Smooth muscle cell (in vitro differentiated cells): ENCODE data around the gene NFATC1. TPM values are rescaled to one million over a fixed set of nuclear protein-coding genes. Genes with fewer than 3 reads are reported as not detected.

Source experiments
- DNase-seq: peaks from one replicate; lab custom pipeline; 2025; ENCODE audit not compliant: unreplicated experiment; lab: John Stamatoyannopoulos, UW
- H2AFZ ChIP-seq: fragments of 200-600 bp; sonication (generic); 2 replicates; pipeline ENCODE4 v1.6.0; 2016; ENCODE audit warnings: antibody characterized with exemption, low read depth, mild to moderate bottlenecking
- H3F3A ChIP-seq: fragments of 200-600 bp; sonication (generic); 2 replicates; pipeline ENCODE4 v1.6.0; 2017; ENCODE audit warnings: antibody characterized with exemption, low read depth
- H3K27ac ChIP-seq: fragments of 200-600 bp; sonication (generic); 2 replicates; pipeline ENCODE4 v1.5.1; 2016; ENCODE audit warnings: low read depth, mild to moderate bottlenecking
- H3K27me3 ChIP-seq: fragments of 200-600 bp; sonication (generic); 2 replicates; pipeline ENCODE4 v1.6.1; 2016; ENCODE audit warnings: low read depth, mild to moderate bottlenecking
- H3K36me3 ChIP-seq: fragments of 200-600 bp; sonication (generic); 2 replicates; pipeline ENCODE4 v1.5.1; 2016; ENCODE audit warnings: low read depth
- H3K4me1 ChIP-seq: fragments of 200-600 bp; sonication (generic); 2 replicates; pipeline ENCODE4 v1.5.1; 2016; ENCODE audit warnings: low read depth
- H3K4me2 ChIP-seq: fragments of 200-600 bp; sonication (generic); 2 replicates; pipeline ENCODE4 v1.6.0; 2016; ENCODE audit warnings: mild to moderate bottlenecking
- H3K4me3 ChIP-seq: fragments of 200-600 bp; sonication (generic); 2 replicates; pipeline ENCODE4 v1.5.1; 2016; ENCODE audit warnings: mild to moderate bottlenecking
- H3K79me2 ChIP-seq: fragments of 200-600 bp; sonication (generic); 2 replicates; pipeline ENCODE4 v1.6.0; 2016; ENCODE audit warnings: low read depth, mild to moderate bottlenecking
- H3K9ac ChIP-seq: fragments of 200-600 bp; sonication (generic); 2 replicates; pipeline ENCODE4 v1.6.0; 2016; ENCODE audit warnings: low read depth
- H3K9me3 ChIP-seq: fragments of 200-600 bp; sonication (generic); replicated peaks from 2 replicates; pipeline ENCODE4 v1.5.1; 2016; ENCODE audit warnings: low read depth
- H4K20me1 ChIP-seq: fragments of 200-600 bp; sonication (generic); 2 replicates; pipeline ENCODE4 v1.6.0; 2016; ENCODE audit warnings: low read depth
- CTCF ChIP-seq: fragments of 200-600 bp; sonication (generic); IDR thresholded peaks from 2 replicates; pipeline ENCODE4 v1.5.1; 2017; ENCODE audit warnings: borderline replicate concordance, mild to moderate bottlenecking, antibody characterized with exemption; ENCODE audit not compliant: insufficient read depth, poor library complexity, severe bottlenecking
- WGBS: methylation state at CpG from one replicate; pipeline ENCODE4 v1.1.7; 2016; ENCODE audit warnings: low lambda C conversion rate; 5-methylcytosine and 5-hydroxymethylcytosine counted together
- polyA plus RNA-seq: library from polyadenylated mRNA; unstranded; fragments of >200 nt; fragmentation: Nextera tagmentation; extraction: Ambion mirVana; gene quantifications from 2 replicates; pipeline ENCODE4 v1.2.1, GENCODE V29; 2016
- total RNA-seq: library from RNA; depleted of rRNA; stranded (reverse); fragments of >200 nt; gene quantifications from 2 replicates; pipeline ENCODE4 v1.2.3, GENCODE V29; 2014

Gene NFATC1
- total and polyA plus RNA-seq, 2 experiments from 2014 or later, result 13.1 to 19.2 TPM

DNA sequence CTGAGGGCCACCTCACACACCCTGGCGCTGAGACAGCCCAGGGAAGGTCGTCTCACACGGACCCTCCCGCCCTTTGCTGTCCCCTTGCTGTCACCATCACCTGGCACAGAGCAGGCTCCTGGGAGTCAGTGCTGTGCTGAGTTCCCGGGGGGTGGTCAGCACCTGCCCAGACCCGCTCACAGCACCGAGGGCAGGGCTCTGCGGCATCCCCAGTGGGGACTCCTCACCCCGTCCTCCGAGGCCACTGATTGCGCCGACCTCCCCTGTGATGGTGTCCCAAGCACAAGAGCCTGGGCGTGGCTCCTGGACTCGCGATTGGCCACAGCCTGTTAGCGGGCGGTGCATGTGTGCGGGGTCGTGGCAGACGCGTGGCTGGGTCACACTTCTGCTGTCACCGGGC lies 65.9 kb downstream of the NFATC1 start:
- H3K79me2 ChIP-seq, result no peaks in the 10 kb centered on the region
- TF ChIP-seq CTCF, result no peak
- H3F3A ChIP-seq, result peaks cover 5% of the 10 kb centered on the region
- no peaks in the 10 kb centered on the region for H3K36me3 ChIP-seq
- H2AFZ ChIP-seq, result no peak overlapping the region
- WGBS, result 94% methylated on average over 22 of the region's 22 CpGs
- peaks cover 6% of the 10 kb centered on the region for H3K4me1 ChIP-seq
- DNase-seq, result no peak
- H3K27me3 ChIP-seq, result no peaks in the 10 kb centered on the region
- no peak overlapping the region for H3K4me2 ChIP-seq
- H3K9ac ChIP-seq, result no peak overlapping the region
- H4K20me1 ChIP-seq, result no peaks in the 10 kb centered on the region
- H3K27ac ChIP-seq, result no peak overlapping the region
- H3K9me3 ChIP-seq, result no peaks in the 10 kb centered on the region
- no peak overlapping the region for H3K4me3 ChIP-seq

GRCh38 chr18:79463424-79463960 lies 67.8 kb downstream of the NFATC1 start:
- TF ChIP-seq CTCF, result no peak
- Histone ChIP-seq H3K79me2 (no peaks in the 10 kb centered on the region), H3F3A (peaks cover 5% of the 10 kb centered on the region), H3K9ac (no peak overlapping the region), H3K4me2 (no peak overlapping the region), H3K4me3 (no peak overlapping the region), H3K9me3 (no peaks in the 10 kb centered on the region), H3K4me1 (peaks cover 6% of the 10 kb centered on the region), H3K27me3 (no peaks in the 10 kb centered on the region), H2AFZ (no peak overlapping the region), H3K36me3 (no peaks in the 10 kb centered on the region), H4K20me1 (no peaks in the 10 kb centered on the region), H3K27ac (no peak overlapping the region)
- WGBS, result 96% methylated on average over 24 of the region's 25 CpGs
- no peak for DNase-seq

DNA sequence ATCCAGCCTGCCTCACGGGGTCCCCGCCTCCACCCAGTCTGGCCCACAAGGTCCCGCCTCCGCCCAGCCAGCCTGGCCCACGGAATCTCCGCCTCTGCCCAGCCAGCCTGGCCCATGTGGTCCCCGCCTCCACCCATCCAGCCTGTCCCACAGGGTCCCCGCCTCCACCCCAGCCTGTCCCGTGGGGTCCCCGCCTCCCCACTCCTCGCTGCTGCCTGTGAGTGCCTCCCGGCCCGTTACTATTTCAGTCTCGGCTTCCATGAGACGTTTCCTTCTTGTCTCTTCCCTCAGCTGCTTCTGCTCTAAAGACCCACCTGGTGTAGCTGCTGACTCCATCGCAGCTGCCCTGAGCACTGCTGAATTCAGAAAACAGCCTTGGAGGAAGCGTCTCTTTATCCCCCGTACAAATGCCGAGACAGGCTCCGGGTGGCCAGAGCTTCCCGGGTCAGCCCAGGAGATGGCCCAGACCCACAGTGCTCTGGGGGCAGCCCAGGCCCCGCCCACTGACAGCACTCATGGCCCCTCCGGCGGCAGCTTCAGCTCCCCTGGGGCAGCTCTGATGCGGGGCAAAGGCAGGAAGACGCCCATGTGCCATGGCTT lies 69.8 kb downstream of the NFATC1 start:
- Histone ChIP-seq H3K9me3 (no peaks in the 10 kb centered on the region), H3F3A (no peaks in the 10 kb centered on the region), H3K4me1 (peaks cover 6% of the 10 kb centered on the region), H3K36me3 (no peaks in the 10 kb centered on the region), H3K79me2 (no peaks in the 10 kb centered on the region), H3K27ac (no peak overlapping the region), H3K4me3 (no peak overlapping the region), H3K4me2 (no peak overlapping the region), H3K27me3 (no peaks in the 10 kb centered on the region), H4K20me1 (no peaks in the 10 kb centered on the region), H3K9ac (no peak overlapping the region), H2AFZ (no peak overlapping the region)
- DNase-seq, result no peak
- WGBS, result 69% methylated on average over 15 of the region's 26 CpGs
- no peak for TF ChIP-seq CTCF

DNA sequence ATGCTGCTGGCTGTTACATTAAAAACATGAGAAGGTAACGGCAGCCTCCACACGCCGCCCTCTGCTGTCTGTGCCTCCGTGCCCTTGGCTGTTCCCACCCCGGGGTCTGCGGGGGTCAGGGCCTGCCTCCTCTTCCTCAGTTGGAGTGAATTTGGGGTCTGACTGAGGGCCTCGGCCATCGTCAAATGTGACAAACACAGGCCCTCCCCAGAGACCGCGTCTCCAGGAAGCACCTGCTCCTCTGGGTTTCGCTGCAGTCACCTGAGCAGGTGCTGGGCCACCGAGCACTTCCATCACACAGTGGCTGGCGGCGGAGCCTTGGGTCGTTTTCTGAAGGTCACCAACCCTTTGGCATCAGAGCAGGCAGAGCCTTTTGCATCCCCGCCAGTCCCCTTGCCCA lies 70.9 kb downstream of the NFATC1 start:
- no peak for DNase-seq
- no peaks in the 10 kb centered on the region for H3K79me2 ChIP-seq
- peaks cover 6% of the 10 kb centered on the region for H3K4me1 ChIP-seq
- no peak for TF ChIP-seq CTCF
- no peaks in the 10 kb centered on the region for H3F3A ChIP-seq
- H3K9me3 ChIP-seq, result no peaks in the 10 kb centered on the region
- H3K27me3 ChIP-seq, result no peaks in the 10 kb centered on the region
- no peak overlapping the region for H2AFZ ChIP-seq
- no peaks in the 10 kb centered on the region for H4K20me1 ChIP-seq
- H3K4me3 ChIP-seq, result no peak overlapping the region
- H3K4me2 ChIP-seq, result no peak overlapping the region
- no peaks in the 10 kb centered on the region for H3K36me3 ChIP-seq
- H3K9ac ChIP-seq, result no peak overlapping the region
- 97% methylated on average over 16 of the region's 16 CpGs for WGBS
- no peak overlapping the region for H3K27ac ChIP-seq
